B cell (primary cell): ENCODE measurements around the gene HNRNPF. TPM values are rescaled to one million over a fixed set of nuclear protein-coding genes. Genes with fewer than 3 reads are reported as not detected.
A peak's percentile ranks its signal among the peaks of the same experiment; 100 is the strongest.

Experiments used
- ATAC-seq: fragments of 200-7000 bp; cut with Tn5 transposase; one replicate; pipeline ENCODE4 v1.10.0; 2021; ENCODE audit warnings: low read depth, mild to moderate bottlenecking, moderate number of reproducible peaks, moderate library complexity
- CTCF ChIA-PET: fragments of 350-600 bp; sonication (Branson Sonifier 250); formaldehyde crosslinking; loops from one replicate; lab custom pipeline; 2021; ENCODE audit warnings: antibody characterized with exemption, inconsistent platforms; lab: Charles Lee
- POLR2A ChIA-PET: fragments of 350-600 bp; sonication (Branson Sonifier 250); formaldehyde crosslinking; loops from one replicate; lab custom pipeline; 2021; ENCODE audit warnings: antibody characterized with exemption; lab: Charles Lee
- DNase-seq: peaks from one replicate; pipeline ENCODE4 v3.0.0; 2013
- H2AFZ ChIP-seq: 2 replicates; pipeline ENCODE4 v1.6.1; 2012; ENCODE audit warnings: mild to moderate bottlenecking, low read depth, low read length; ENCODE audit not compliant: insufficient read depth, poor library complexity, severe bottlenecking
- H3K27ac ChIP-seq, 2 donors: 1 replicate in 1 of 2; 2 replicates in 1 of 2; pipeline ENCODE4 v1.5.1; 2012 to 2013; ENCODE audit warnings: low read length in 2 of 2, mild to moderate bottlenecking in 2 of 2, moderate library complexity in 1 of 2
- H3K27me3 ChIP-seq, 4 experiments: fragments of 200-600 bp in 1 of 4; sonication (generic) in 1 of 4; replicated peaks in 1 of 4; 1 replicate in 2 of 4; 2 replicates in 2 of 4; pipeline versions ENCODE4 v1.6.1 to v1.7.0; 2013 to 2016; ENCODE audit warnings: low read length in 3 of 4, mild to moderate bottlenecking in 2 of 4, mixed read lengths in 1 of 4, moderate library complexity in 1 of 4; ENCODE audit not compliant: insufficient read depth in 4 of 4, control insufficient read depth in 3 of 4; ENCODE audit errors: control extremely low read depth in 1 of 4
- H3K36me3 ChIP-seq, 2 experiments: replicated peaks in 1 of 2; 1 replicate in 1 of 2; 2 replicates in 1 of 2; pipeline versions ENCODE4 v1.6.1 to v1.7.1; 2013; ENCODE audit warnings: low read length in 1 of 2; ENCODE audit not compliant: insufficient read depth in 2 of 2, control insufficient read depth in 1 of 2; ENCODE audit errors: control extremely low read depth in 1 of 2, extremely low read depth in 1 of 2
- H3K4me1 ChIP-seq, 2 donors: fragments of 200-600 bp in 1 of 2; sonication (generic) in 1 of 2; 1 replicate in 1 of 2; 2 replicates in 1 of 2; pipeline versions ENCODE4 v1.5.1 to v1.6.1; 2013 to 2017; ENCODE audit warnings: low read length in 2 of 2; ENCODE audit not compliant: control insufficient read depth in 2 of 2, insufficient read depth in 2 of 2
- H3K4me2 ChIP-seq: replicated peaks from 2 replicates; pipeline ENCODE3; 2012; ENCODE audit warnings: mild to moderate bottlenecking, low read depth, low read length; ENCODE audit not compliant: poor library complexity, severe bottlenecking
- H3K4me3 ChIP-seq, 5 experiments: fragments of 200-600 bp in 1 of 5; sonication (generic) in 1 of 5; 1 replicate in 3 of 5; 2 replicates in 2 of 5; pipeline versions ENCODE4 v1.5.1 to v1.7.0; 2011 to 2016; ENCODE audit warnings: low read length in 4 of 5, mild to moderate bottlenecking in 4 of 5, low read depth in 2 of 5, control low read depth in 1 of 5, moderate library complexity in 1 of 5; ENCODE audit not compliant: insufficient read depth in 1 of 5; ENCODE audit errors: control extremely low read depth in 1 of 5, extremely low read depth in 1 of 5
- H3K79me2 ChIP-seq: fragments of 200-600 bp; sonication (generic); one replicate; pipeline ENCODE4 v1.6.0; 2016; ENCODE audit warnings: low read length; ENCODE audit not compliant: control insufficient read depth, insufficient read depth
- H3K9ac ChIP-seq: fragments of 200-600 bp; sonication (generic); 2 replicates; pipeline ENCODE4 v1.6.1; 2017; ENCODE audit warnings: mild to moderate bottlenecking, low read length, moderate library complexity
- H3K9me3 ChIP-seq, 3 donors: one replicate each; pipeline versions ENCODE4 v1.6.1 to v1.7.1; 2013; ENCODE audit warnings: low read length in 2 of 3; ENCODE audit not compliant: control insufficient read depth in 2 of 3, insufficient read depth in 1 of 3; ENCODE audit errors: control extremely low read depth in 1 of 3
- H4K20me1 ChIP-seq: 2 replicates; pipeline ENCODE4 v1.6.0; 2012; ENCODE audit warnings: mild to moderate bottlenecking, low read length; ENCODE audit not compliant: insufficient read depth, control insufficient read depth, poor library complexity, severe bottlenecking
- H3K27ac Mint-ChIP-seq: one replicate; pipeline ENCODE4 v1.8.0; 2021; ENCODE audit warnings: mixed read lengths
- H3K27me3 Mint-ChIP-seq: one replicate; pipeline ENCODE4 v1.8.0; 2021; ENCODE audit warnings: mixed read lengths
- H3K4me1 Mint-ChIP-seq: one replicate; pipeline ENCODE4 v1.8.0; 2021; ENCODE audit warnings: mixed read lengths
- H3K4me3 Mint-ChIP-seq: one replicate; pipeline ENCODE4 v1.8.0; 2021; ENCODE audit warnings: mixed read lengths
- H3K9me3 Mint-ChIP-seq: one replicate; pipeline ENCODE4 v1.8.0; 2022; ENCODE audit warnings: mixed read lengths; ENCODE audit not compliant: insufficient read depth
- EZH2 ChIP-seq: IDR thresholded peaks from 2 replicates; pipeline ENCODE4 v1.6.1; 2012; ENCODE audit warnings: borderline replicate concordance, low read depth, mild to moderate bottlenecking, moderate library complexity, low read length; ENCODE audit not compliant: insufficient read depth, poor library complexity, severe bottlenecking
- WGBS: methylation state at CpG from one replicate; pipeline ENCODE4 v1.1.5; 2013; ENCODE audit warnings: missing lambda C conversion rate; ENCODE audit not compliant: insufficient coverage; 5-methylcytosine and 5-hydroxymethylcytosine counted together
- intact Hi-C: fragments of 100-400 bp; cut with micrococcal nuclease; formaldehyde crosslinking; loops from one replicate; pipeline ENCODE4 v1.10.0; 2022
- polyA plus RNA-seq: library from polyadenylated mRNA; depleted of rRNA; stranded (reverse); fragments of >200 nt; gene quantifications from 2 replicates; pipeline ENCODE4 v1.2.3, GENCODE V29; 2012
- total RNA-seq, 2 donors: library from RNA; stranded (reverse); fragments of 120-200 nt in 1 of 2; gene quantifications; 1 replicate in 1 of 2; 2 replicates in 1 of 2; pipeline versions ENCODE4 v1.2.3 to v1.2.4, GENCODE V29; 2013 to 2022
- TF ChIP-seq, protein P1 (sequence below): fragments of 200-600 bp; IDR thresholded peaks from one replicate; pipeline ENCODE4 v1.8.0; 2022; ENCODE audit warnings: antibody characterized with exemption, mild to moderate bottlenecking

HNRNPF gene
- total and polyA plus RNA-seq, 2 donors (not counting 1 experiment from before 2014, with no cell fraction given) = 76.7 to 161 TPM

GRCh38 chr10:43395571-43396060 is 13.4 kb downstream of the HNRNPF start:
- Mint-ChIP-seq H3K9me3 (no peaks in the 10 kb centered on the region), H3K4me1 (peaks cover 65% of the 10 kb centered on the region), H3K27me3 (no peaks in the 10 kb centered on the region), H3K27ac (peak overlapping the region; percentile 91), H3K4me3 (peak overlapping the region; percentile 87)
- Histone ChIP-seq H3K9ac (peak overlapping the region; percentile 78), H3K27me3 (no peaks in the 10 kb centered on the region), H3K9me3 (no peaks in the 10 kb centered on the region), H3K27ac (peak overlapping the region; percentile 69 to 97), H3K36me3 (peaks cover 5 to 58% of the 10 kb centered on the region in 2 experiments), H3K4me3 (peak overlapping the region in 3 of 5 experiments; percentile 61 to 75 (median 69)), H4K20me1 (peaks cover 79% of the 10 kb centered on the region), H3K4me1 (peaks cover 53 to 65% of the 10 kb centered on the region in 2 donors), H3K4me2 (peak overlapping the region; percentile 88), H2AFZ (no peak overlapping the region), H3K79me2 (peaks cover 97% of the 10 kb centered on the region)
- intact Hi-C loops = loop anchor here (1.0 to 2.0 kb wide), 2 partner anchors 33 to 41 kb away; no protein-coding TSS in a partner anchor
- WGBS = 60% methylated on average over 12 of the region's 18 CpGs
- TF ChIP-seq, protein P1, sequence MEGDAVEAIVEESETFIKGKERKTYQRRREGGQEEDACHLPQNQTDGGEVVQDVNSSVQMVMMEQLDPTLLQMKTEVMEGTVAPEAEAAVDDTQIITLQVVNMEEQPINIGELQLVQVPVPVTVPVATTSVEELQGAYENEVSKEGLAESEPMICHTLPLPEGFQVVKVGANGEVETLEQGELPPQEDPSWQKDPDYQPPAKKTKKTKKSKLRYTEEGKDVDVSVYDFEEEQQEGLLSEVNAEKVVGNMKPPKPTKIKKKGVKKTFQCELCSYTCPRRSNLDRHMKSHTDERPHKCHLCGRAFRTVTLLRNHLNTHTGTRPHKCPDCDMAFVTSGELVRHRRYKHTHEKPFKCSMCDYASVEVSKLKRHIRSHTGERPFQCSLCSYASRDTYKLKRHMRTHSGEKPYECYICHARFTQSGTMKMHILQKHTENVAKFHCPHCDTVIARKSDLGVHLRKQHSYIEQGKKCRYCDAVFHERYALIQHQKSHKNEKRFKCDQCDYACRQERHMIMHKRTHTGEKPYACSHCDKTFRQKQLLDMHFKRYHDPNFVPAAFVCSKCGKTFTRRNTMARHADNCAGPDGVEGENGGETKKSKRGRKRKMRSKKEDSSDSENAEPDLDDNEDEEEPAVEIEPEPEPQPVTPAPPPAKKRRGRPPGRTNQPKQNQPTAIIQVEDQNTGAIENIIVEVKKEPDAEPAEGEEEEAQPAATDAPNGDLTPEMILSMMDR = no peak
- no peak for TF ChIP-seq EZH2
- ChIA-PET CTCF (interaction anchor here (1.0 to 2.2 kb wide), 3 partner anchors 12 to 49 kb away, joined by 3 to 5 read pairs (median 3); no protein-coding TSS in a partner anchor), POLR2A (interaction anchor here (0.7 to 1.9 kb wide), 4 partner anchors 12 to 56 kb away, joined by 3 to 21 read pairs (median 4); partner anchors contain the start of gene HNRNPF)
- ATAC-seq = no peak
- DNase-seq = peak; percentile 45

DNA sequence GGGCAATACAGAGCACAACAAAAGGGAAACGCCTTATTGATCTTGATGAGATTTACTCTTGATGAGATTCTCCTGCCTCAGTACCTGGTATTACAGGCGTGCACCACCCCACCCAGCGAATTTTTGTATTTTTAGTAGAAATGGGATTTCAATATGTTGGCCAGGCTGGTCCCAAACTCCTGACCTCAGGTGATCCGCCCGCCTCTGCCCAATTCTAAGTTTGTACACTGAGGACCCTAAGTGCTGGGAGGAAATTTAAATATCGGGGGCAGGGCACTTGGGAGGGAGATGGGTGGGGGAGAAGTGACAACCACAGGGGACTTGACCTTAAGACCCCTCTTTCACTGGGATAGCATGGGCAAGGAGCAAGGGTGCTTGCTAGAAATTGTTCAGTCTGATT is 14.1 kb downstream of the HNRNPF start:
- H3K9ac ChIP-seq = no peak overlapping the region
- intact Hi-C loops = no loop called here
- no peak overlapping the region for H2AFZ ChIP-seq
- ATAC-seq = no peak
- H3K4me3 ChIP-seq = no peak overlapping the region
- Mint-ChIP-seq H3K4me1 (peaks cover 66% of the 10 kb centered on the region), H3K27me3 (no peaks in the 10 kb centered on the region), H3K27ac (peak overlapping the region; percentile 91), H3K4me3 (peak overlapping the region; percentile 87), H3K9me3 (no peaks in the 10 kb centered on the region)
- WGBS = 83% methylated on average over 4 of the region's 6 CpGs
- H3K27ac ChIP-seq = peak overlapping the region in 1 of 2 donors; percentile 97
- no peak for TF ChIP-seq EZH2
- TF ChIP-seq, protein P1 = no peak
- no peaks in the 10 kb centered on the region for H3K27me3 ChIP-seq
- no peak for DNase-seq
- peaks cover 47 to 59% of the 10 kb centered on the region in 2 donors for H3K4me1 ChIP-seq
- H3K36me3 ChIP-seq = peaks cover 10 to 64% of the 10 kb centered on the region in 2 experiments
- peak overlapping the region; percentile 88 for H3K4me2 ChIP-seq
- no peaks in the 10 kb centered on the region for H3K9me3 ChIP-seq
- peaks cover 79% of the 10 kb centered on the region for H4K20me1 ChIP-seq
- CTCF ChIA-PET = interaction anchor here (2.2 kb wide), 1 partner anchor 13 kb away, joined by 5 read pairs; no protein-coding TSS in a partner anchor
- peaks cover 97% of the 10 kb centered on the region for H3K79me2 ChIP-seq
- POLR2A ChIA-PET = interaction anchor here (1.5 kb wide), 1 partner anchor 57 kb away, joined by 3 read pairs; no protein-coding TSS in a partner anchor
